Measurements from ENCODE around the gene USHBP1. TPM values are rescaled to one million over a fixed set of nuclear protein-coding genes. Genes with fewer than 3 reads are reported as not detected.

USHBP1 gene, protein sequence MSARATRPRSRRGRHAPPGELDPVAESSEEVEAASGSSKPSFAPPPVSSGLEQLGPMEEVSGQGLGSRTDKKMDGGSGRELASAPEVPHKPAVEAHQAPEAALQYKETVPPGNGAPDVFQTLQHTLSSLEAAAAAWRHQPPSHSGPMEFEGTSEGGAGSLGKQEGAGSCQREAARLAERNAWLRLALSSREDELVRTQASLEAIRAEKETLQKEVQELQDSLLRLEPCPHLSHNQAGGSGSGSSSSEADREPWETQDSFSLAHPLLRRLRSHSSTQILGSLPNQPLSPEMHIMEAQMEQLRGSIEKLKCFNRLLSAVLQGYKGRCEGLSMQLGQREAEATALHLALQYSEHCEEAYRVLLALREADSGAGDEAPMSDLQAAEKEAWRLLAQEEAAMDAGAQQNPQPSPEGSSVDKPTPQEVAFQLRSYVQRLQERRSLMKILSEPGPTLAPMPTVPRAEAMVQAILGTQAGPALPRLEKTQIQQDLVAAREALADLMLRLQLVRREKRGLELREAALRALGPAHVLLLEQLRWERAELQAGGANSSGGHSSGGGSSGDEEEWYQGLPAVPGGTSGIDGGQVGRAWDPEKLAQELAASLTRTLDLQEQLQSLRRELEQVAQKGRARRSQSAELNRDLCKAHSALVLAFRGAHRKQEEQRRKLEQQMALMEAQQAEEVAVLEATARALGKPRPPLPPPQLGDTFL
- 22.8 and 28.7 TPM in 2 replicates for total RNA-seq

GRCh38 chr19:17264641-17264979, at the start of gene USHBP1:
Gene USHBP1 (minus strand): TSS chr19:17264745. CDS start chr19:17264299, 446 bp downstream.

GRCh38 chr19:17309198-17309964, 44.8 kb upstream of the USHBP1 start, which contains the start of gene DDA1:
Gene DDA1 (plus strand): TSS chr19:17309563. CDS start chr19:17309655, 92 bp downstream.

GRCh38 chr19:17305517-17306284, 41.2 kb upstream of the USHBP1 start, which contains the start of gene MRPL34:
Gene MRPL34 (plus strand): TSS chr19:17305872. CDS start chr19:17305893, 21 bp downstream.

DNA sequence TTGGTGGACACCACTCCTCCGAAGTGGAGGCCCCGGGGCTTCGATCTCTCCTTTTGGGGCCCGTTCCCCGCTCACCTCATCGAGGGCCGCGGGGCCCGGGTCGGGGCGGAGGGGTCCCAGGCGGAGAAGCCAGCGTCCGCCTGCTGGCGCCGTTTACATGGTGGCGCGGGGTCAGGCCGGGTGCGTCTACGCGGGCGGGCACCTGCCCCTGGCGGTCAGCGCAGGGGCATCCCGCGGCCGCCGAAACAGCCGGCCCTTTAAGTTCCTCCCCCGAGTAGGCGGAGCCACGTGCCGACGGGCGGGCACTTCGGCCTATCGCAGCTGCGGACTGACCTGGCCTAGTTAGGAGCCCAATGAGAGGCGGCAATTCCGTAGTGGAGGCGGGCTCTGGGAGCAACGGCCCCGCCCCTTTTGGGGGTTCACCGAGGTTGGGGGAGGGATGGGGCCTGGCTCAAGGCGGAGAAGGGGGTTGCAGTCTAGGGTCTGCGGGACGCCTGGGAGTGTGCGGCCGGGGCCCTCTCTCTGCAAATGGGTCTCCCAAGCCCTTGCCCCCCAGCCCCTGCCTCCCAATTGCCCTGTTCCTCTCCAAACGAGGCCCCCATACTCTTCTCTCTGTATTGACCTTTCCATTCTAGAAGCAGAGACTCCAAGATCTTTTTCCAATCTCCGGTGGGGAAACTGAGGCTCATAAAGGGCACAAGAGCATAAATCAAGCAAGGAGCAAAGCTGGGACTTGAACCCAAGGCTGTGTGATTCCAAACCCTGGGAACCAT, 38.8 kb upstream of the USHBP1 start, which contains the start of gene ABHD8:
Gene ABHD8 (minus strand): TSS at position 259 of the 773 bp plus-strand sequence. CDS start 1,809 bp downstream, outside the sequence.

GRCh38 chr19:17281391-17282304, 17.1 kb upstream of the USHBP1 start, which contains the start of gene ANKLE1:
Gene ANKLE1 (plus strand): TSS chr19:17281901. CDS start chr19:17281921, 20 bp downstream.

DNA sequence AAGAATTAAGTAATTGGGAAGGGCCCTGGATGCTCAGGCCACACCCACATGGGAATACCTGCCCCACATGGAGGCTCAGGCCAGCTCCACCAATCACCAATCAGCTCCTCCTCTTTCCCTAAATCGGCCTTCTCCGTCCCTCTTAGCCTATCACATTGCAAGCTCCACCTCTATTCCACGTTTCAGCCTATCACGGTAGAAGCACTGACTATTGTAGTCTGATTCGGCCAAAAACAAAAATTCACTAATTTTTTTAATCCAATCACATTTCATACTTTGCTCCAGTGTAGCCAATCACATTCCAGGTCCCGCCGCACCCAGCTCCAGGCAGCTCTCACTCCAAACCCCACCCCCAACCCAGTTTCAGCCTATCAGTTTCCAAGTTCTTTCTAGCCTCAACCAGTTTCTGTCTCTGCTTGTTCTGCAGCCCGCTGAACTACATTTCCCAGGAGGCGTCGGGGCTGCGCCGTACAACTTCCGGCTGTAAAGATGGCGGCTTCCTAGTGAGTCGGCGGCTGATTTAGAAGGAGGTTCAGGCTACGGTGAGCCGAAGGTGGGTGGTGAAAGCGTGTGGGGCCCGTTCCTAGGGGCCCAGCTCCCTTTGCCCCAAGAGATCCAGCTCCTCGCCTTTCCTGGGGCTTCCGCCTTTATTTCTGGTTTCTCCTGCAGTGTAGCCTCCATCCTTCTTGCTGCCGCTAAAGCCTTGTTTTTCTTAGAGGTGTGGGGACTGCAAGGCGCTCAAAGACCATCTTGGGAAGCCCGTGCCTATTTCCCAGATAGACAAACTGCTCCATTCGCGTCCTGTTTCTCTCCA, 2.6 kb upstream of the USHBP1 start, which contains the start of gene BABAM1:
Gene BABAM1 (plus strand): TSS at position 469 of the 814 bp plus-strand sequence. CDS start 1,364 bp downstream, outside the sequence.

DNA sequence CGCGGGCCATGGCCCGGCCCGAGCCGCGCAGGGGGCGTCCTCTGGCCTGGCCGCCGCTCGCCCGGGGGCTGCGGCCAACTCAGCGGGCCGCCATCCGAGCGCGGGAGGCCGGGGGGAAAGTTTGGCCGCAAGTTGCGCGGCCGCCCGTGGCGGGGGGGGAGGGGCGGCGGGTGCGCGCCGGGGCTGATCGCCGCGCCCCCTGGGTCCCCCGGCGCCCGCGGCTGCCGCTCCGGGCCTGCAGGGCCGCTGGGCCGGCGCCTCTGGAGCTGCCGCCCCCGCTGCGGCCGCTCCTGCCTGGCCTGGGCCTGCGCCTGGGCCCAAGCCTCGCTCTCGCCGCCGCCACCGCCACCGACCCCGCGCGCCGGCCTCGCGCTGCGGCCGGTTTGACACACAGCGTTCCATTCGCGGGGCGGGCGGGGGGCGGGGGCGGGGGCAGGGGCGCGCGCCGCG, 19.0 kb downstream of the USHBP1 start, which contains the start of gene NR2F6:
Gene NR2F6 (minus strand): TSS at position 385 of the 450 bp plus-strand sequence. CDS start 699 bp downstream, outside the sequence.

DNA sequence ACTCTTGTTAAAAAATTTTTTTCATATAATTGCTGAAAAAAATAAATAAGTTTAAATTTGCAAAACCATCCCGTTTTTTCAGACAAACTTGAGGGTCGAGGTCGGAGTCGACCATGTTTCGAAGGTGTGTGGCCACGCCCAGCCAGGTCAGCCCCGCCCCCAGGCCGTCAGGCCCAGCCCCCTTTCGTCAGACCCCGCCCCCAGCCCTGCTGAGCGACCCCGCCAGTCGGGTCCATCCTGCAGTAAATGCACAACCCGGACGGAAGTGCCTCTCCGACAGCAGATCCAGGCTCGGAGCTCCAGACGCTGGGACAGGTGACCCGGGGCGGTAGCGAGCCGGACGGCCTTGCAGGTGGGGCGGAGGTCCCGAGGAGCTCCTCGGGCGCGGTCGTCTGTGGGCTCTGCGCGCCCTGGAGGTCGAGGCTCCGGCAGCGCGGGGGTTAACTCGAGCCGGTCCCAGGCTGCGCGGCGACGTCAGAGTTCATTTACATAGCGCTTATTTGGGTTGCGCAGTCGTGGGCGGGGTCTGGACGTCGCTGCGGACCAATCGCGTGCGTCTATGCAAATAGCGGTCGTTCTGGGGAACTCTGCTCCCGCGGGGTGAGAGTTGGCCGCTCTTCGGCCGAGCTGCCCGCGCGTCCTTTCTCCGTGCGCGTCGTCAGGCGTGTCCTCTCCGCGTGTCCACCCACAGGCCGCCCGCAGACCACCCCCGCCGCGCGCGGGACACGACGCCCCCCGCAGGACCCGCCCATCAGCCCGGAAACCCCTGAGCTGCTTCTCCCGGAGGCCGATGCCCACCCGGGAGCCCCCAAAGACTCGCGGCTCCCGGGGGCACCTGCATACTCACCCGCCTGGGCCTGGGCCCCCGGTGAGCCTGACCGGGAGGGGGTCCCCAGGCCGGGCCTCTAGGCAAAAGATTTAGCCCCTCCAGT, 38.3 kb downstream of the USHBP1 start, which contains the start of gene OCEL1:
Gene OCEL1 (plus strand): TSS at position 225 of the 932 bp plus-strand sequence. CDS start 22 bp downstream, at position 247.

DNA sequence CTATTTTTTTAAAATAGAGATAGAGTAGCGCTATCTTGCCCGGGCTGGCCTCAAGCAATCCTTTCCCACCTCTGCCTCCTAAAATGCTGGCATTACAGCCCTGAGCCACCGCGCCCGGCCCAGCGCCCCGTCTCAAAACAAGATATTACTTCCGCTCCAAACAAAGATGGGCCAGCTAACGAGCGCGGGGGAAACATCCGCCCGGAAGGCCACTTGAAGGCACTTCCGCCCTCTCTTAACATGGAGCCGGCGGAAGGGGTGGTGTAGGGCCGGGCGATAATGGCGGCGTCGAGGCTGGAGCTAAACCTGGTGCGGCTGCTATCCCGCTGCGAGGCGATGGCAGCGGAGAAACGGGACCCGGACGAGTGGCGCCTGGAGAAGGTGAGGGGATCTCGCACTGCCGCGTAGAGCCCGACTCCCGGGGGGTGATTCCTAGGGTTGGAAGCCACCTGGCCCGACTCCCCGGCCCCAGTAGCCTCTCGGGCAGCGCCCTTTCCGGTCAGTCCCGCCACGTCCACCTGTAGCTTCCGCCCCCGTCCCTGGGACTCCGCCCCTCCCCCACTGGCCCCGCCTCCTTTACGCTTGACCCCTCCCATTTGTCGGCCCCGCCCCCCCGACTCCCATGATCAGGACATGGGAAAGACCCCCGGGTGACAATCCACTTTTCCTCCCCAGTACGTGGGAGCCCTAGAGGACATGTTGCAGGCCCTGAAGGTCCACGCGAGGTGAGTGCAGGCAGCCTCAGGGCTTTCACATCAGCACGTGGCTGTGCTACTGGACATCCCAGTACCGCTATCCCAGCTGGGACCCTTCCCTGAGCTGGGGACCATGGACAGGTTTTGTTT, 49.2 kb downstream of the USHBP1 start, which contains the start of gene USE1:
Gene USE1 (plus strand): TSS at position 231 of the 845 bp plus-strand sequence. CDS start 49 bp downstream, at position 280.

Other genes with a start within 250 kb of the USHBP1 start
- 2.3 and 3.6 TPM in 2 replicates for gene CPAMD8, start 237.9 kb downstream of the USHBP1 start, total RNA-seq
- gene HAUS8, start 189.3 kb downstream of the USHBP1 start, total RNA-seq: 2.9 and 4.2 TPM in 2 replicates
- gene MYO9B, start 189.0 kb downstream of the USHBP1 start, total RNA-seq: 84.0 and 105 TPM in 2 replicates
- 11.1 and 18.0 TPM in 2 replicates for gene USE1, start 49.4 kb downstream of the USHBP1 start, total RNA-seq
- 3.5 and 4.6 TPM in 2 replicates for gene OCEL1, start 38.5 kb downstream of the USHBP1 start, total RNA-seq
- 35.3 and 46.4 TPM in 2 replicates for gene NR2F6, start 18.8 kb downstream of the USHBP1 start, total RNA-seq
- 103 and 107 TPM in 2 replicates for gene BABAM1, start 2.7 kb upstream of the USHBP1 start, total RNA-seq
- gene ANKLE1, start 17.2 kb upstream of the USHBP1 start, total RNA-seq: 0.96 and 1.3 TPM in 2 replicates
- 6.1 and 16.0 TPM in 2 replicates for gene ABHD8, start 38.7 kb upstream of the USHBP1 start, total RNA-seq
- 35.3 and 40.2 TPM in 2 replicates for gene MRPL34, start 41.1 kb upstream of the USHBP1 start, total RNA-seq
- gene DDA1, start 44.8 kb upstream of the USHBP1 start, total RNA-seq: 33.3 and 46.4 TPM in 2 replicates
- 3.5 and 5.6 TPM in 2 replicates for gene ANO8, start 70.1 kb upstream of the USHBP1 start, total RNA-seq
- 14.0 and 21.3 TPM in 2 replicates for gene GTPBP3, start 72.8 kb upstream of the USHBP1 start, total RNA-seq
- 13.7 and 13.8 TPM in 2 replicates for gene PLVAP, start 112.6 kb upstream of the USHBP1 start, total RNA-seq
- gene CCDC194, start 129.5 kb upstream of the USHBP1 start, total RNA-seq: not detected in 2 replicates
- 0.19 and 0.65 TPM in 2 replicates for gene BST2, start 140.9 kb upstream of the USHBP1 start, total RNA-seq
- gene MVB12A, start 155.3 kb upstream of the USHBP1 start, total RNA-seq: 45.9 and 77.1 TPM in 2 replicates
- gene TMEM221, start 183.9 kb upstream of the USHBP1 start, total RNA-seq: 0.33 TPM in 1 of 2 replicates, not detected in the other
- not detected in 2 replicates for gene NXNL1, start 196.2 kb upstream of the USHBP1 start, total RNA-seq
- gene SLC27A1, start 205.8 kb upstream of the USHBP1 start, total RNA-seq: 8.6 and 21.9 TPM in 2 replicates
- gene PGLS, start 246.9 kb upstream of the USHBP1 start, total RNA-seq: 50.0 and 67.4 TPM in 2 replicates

Data from vein endothelial cell (primary cell).